HG02840 (cell line): ENCODE measurements around the gene RRP8.

Source experiments
- ATAC-seq: cut with Tn5 transposase; IDR thresholded peaks from one replicate; pipeline ENCODE4 v1.9.1; 2021; ENCODE audit warnings: mild to moderate bottlenecking, moderate library complexity, moderate number of reproducible peaks; ENCODE audit not compliant: unreplicated experiment, low FRiP score

The RRP8 gene

DNA sequence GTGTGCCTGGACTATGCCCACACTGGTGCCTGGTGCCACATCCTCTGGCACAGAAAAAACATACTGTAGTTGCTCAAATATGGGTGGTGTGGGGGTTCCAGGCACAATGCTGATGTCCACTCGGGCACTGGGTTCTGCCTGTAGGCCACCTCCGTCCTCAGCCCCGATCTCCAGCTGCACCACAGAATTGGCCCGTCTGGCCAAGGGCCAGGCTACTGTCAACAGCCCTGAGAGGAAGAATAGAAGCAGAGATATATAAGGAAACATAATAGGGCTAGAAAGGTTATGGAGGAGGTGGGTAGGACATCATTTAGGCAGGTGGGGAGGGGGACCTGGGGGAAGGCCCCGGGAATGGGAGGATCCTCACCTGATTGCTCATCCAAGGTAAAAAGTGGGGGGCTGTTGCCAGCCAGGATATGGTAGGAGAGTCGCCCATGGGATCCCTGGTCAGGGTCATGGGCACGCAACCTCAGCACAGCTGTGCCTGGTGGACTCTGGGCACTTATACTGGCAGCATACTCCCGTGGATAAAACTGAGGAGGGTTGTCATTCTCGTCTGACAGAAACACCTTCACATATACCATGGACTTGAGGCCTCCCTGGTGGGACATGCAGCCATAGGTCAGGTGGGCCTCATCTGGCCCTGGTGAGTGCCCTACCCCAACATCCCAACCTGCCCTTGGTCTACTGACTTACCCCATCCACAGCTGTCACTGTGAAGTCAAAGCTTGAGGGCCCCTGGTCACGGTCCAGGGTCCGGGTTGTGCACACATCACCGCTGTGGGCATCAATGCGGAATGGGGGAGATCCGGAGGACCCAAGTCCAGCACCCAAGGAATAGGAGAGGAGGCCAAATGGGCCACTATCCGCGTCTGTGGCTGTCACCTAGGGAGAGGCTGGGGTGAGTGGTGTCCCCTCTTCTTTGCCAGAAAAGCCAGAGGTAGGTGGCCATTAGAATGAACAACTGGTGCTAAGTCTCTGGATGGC is 30.3 kb upstream of the RRP8 start:
- no peak for ATAC-seq

DNA sequence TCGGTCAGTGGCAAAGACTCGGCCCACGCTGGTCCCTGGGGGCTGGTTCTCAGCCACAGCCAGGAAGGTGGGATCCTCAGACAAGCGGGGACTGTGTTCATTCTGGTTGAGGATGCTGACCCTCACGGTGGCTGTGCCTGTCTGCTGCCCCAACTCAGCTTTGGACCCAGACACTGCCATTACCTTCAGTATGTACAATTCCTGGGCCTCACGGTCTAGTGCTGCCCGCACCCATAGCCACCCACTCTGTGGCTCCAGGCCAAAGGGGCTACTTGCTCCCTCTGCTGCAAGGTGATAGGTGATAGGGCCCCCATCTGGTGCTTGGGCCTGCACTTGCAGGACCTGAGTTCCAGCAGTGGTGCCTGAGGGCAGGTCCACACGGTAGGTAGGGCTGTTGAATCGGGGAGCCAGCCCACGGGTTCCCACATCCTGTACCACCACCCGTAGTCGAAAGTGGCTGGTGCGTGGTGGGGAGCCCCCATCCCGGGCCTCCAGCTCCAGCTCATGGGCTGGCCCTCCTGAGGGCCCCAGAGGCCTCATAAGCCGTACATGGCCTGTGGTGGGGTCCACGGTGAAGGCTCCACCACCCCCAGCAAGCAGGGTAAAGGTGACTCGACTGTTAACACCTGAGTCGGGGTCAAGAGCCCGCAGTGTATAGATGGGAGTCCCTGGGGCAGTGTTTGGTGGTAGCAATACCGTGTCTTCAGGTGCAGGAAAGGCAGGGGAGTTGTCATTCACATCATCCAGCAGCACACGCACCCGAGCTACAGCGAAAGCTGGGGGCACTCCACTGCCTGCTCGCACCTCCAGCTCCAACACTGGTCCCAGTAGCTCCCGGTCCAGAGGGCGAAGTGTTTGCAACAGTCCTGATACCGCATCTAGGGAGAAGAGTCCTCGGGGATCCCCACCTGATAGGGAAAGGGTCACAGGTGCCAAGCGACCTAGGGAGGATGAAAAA is 29.0 kb upstream of the RRP8 start:
- no peak for ATAC-seq

DNA sequence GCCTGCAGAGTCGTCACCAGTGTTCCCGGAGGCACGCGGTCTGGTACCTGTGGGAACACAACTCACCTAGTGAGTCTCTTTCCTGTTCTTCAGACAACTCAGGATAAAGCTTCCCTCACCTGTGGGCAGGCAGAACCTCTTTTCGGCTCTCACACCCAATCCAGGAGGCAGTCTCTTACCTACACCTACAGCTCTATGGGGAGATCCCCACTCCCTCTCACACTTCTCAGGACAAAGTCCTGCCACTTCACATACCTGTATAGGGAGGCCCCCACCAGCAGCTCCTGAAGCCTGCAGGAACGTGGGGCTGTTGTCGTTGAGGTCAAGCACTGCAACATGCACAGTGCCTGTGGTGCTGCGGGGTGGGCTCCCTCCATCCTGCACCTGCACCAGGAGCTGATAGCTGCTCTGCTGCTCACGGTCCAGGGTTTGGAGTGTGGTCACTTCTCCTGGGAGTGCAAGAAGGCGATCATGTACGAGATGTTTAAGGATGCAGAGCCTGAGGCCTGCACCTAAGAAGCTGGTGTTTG is 28.0 kb upstream of the RRP8 start:
- no peak for ATAC-seq

DNA sequence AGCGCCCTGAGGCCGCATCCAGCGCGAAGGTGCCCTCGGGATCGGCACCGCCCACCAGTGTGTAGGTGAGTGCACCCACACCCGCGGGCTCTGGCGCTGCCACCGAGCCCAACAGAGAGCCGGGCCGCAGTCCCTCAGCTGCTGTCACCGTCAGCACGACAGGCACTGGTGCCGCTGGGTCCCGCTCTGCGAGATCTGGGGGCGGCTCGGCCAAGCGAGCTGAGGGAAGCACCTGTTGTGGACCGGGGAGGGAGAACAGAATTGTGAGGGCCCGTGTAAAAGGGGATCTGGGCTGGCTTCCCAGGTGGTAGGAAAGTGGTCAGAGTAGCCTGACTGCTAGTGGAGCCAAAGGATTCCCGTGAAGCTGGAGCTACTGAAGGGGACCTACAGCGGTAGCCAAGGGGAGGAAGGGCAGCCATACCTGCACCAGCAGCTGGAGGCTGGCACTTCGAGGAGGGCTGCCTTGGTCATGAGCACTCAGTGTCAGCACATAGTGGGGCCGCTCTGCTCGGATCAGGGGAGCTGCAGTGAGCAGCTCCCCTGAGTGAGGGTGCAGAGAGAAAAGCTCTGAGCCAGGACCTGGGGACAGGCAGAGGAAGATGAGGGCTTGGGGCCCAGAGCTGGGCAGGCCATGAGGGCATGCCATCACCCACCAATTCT is 27.3 kb upstream of the RRP8 start:
- ATAC-seq, result no peak

DNA sequence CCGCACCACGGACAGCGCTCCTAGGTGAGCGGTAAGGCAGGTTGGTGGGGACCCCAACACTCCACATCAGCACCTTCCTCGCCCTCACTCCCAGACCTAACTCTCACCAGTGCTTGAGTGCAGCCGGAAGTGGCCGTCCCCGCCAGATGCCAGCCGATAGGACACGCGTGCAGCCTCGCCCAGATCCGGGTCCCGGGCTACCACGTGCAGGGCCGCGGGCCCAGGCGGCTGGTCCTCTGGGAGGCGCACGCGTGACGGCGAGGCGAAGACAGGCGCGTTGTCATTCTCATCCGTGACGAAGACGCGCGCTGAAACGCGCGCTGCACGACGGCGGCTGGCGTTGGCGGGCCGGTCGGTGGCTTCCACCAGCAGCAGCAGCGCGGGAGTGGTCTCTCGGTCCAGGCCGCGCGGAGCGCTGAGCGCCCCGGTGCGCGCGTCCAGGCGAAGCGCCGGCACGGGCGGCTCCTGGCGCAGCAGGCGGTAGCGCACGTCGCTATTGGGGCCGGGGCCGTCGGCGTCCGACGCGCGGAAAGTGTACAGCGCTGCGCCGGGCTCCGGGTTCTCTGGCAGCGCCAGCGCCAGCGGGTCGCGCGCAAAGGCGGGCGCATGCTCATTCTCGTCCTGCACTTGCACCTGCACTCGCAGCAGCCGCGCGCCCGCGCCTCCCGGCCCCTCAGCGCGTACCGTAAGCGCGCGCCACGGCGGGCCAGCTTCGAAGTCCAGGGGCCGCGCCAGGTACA is 26.6 kb upstream of the RRP8 start:
- ATAC-seq, result no peak

DNA sequence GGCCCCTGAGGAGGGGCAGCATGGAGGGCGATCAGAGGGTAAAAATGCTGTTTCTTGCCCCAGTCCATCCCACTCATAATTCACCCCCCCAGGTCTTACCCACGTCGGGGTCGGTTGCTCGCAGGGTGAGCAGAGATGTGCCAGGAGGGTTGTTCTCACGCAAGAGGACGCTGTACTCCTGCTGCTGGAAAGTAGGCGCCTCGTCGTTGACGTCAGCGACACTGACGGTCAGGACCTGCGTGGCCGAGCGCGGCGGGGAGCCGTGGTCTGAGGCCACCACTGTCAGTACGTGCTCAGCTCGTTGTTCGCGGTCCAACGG is 26.1 kb upstream of the RRP8 start:
- no peak for ATAC-seq

DNA sequence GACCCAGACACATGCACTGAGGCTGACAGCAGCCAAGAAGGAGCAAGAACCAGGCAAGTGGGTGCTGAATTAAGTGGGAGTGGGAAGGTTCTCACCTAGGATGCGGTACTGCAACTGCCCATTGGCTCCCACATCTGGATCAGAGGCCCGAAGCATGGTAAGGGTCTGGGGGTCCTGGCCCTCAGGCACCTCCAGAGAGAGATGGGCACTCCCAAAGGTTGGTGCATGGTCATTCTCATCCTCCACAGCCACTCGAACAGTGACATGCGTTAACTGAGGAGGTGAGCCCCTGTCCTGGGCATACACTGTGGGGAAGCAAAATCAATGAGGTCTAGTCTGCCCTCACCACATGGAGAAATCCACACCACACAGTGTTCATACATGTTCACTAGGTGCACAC is 25.1 kb upstream of the RRP8 start:
- ATAC-seq, result no peak

DNA sequence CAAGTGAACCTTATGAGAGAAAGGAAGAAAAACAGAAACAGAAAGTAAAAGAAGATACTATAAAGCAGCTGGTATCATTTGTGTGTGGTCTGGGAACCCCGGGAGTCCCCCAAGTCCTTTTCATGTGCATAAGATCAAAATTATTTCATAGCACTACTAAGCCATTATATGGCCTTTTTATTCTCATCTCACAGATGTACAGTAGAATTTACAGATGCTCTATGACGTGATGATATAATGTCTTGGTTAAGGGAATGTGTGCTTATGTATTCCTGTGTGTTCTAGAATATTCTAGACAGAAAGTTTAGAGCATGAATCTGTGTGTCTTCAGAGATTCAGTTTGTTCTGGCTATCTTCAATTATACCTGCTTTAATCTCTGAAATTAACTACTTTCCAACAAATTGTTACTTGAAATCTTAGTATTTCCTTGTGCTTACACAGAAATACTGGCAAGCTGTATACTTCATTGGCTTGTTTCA is 24.4 kb upstream of the RRP8 start:
- peak; percentile 69 for ATAC-seq

DNA sequence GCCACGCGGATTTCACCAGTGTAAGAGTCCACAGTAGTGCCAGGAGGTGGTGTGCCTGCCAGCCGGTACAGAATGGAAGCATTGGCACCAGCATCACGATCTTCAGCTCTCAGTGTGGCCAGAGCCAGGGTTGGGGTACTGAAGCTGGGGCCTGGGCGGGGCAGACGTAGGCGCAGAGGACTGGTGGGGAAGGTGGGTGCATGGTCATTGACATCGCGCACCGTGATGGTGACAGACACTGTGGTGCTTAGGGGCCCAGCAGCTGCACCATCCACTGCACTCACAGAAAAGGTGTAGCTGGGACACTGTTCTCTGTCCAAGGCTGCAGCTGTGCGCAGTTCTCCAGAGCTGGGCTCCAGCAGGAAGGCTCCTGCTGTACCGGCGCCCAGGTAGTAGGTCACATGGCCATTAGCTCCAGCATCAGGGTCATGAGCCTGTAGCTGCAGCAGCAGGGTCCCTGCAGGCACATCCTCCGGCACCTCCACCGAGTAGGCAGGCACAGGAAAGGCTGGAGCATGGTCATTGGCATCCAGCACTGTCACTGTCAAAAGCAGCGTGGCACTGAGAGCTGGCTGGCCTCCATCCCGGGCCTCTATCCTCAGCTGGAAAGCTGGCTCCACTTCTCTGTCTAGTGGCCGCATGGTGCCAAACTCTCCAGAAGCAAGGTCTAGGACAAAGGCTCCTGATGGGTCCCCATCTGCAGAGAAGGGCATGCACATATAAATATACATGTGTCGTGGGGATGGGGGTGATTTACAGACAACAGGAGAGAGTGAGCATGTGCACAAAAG is 23.8 kb upstream of the RRP8 start:
- no peak for ATAC-seq

DNA sequence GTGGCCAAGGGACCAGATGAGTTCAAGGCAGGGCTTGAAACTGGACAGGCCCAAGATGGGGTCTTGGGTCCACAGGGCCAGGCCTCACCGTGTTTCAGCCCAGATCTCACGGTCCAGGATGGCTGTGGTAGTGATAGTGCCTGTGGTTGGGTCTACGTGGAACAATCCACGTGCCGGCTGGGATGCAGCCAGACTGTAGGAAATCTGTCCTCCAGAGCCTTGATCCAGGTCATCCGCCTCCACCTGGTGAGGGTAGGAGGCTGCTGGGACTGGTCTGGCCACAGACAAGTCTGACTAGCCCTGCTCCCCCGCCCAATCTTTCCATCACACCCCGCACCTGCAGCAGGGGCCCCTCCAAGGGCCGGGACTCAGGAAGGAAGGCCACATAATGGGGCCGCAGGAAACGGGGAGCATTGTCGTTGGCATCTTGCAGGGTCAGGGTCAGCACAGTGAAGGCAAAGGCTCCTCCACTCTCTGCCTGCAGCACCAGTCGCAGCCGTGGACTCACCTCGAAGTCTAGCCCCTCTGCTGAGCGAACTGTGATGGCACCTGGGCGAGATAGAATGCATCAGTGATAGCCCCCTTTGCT is 22.5 kb upstream of the RRP8 start:
- ATAC-seq, result no peak

DNA sequence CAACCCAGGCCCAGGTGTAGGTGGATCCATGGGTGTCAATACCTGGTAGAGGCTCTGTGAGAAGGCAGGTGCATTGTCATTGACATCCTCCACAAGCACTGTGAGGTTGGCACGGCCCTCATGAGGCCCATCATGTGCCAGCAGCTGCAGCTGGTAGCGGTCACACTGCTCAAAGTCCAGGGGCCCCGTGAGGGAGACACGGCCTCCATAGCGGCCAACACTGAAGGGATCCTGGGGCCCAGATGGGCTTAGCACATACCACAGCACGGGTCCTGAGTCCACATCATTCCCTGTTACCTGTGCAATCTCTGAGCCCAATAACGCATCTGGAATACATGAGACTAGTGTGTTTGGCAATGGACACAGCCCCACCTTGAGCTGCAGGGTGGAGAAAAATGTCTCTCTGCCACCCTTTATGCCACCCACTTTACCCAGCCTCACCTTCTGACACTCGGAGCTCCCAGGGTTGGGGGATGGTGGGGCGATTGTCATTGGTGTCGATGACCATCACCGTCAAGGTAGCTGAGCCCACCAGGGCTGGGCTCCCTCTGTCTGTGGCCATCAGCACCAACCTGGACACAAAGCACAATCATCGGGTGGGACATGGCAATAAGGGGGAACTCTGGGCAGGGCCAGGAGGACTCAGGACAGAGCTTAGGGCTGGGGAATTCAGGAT is 21.9 kb upstream of the RRP8 start:
- no peak for ATAC-seq

DNA sequence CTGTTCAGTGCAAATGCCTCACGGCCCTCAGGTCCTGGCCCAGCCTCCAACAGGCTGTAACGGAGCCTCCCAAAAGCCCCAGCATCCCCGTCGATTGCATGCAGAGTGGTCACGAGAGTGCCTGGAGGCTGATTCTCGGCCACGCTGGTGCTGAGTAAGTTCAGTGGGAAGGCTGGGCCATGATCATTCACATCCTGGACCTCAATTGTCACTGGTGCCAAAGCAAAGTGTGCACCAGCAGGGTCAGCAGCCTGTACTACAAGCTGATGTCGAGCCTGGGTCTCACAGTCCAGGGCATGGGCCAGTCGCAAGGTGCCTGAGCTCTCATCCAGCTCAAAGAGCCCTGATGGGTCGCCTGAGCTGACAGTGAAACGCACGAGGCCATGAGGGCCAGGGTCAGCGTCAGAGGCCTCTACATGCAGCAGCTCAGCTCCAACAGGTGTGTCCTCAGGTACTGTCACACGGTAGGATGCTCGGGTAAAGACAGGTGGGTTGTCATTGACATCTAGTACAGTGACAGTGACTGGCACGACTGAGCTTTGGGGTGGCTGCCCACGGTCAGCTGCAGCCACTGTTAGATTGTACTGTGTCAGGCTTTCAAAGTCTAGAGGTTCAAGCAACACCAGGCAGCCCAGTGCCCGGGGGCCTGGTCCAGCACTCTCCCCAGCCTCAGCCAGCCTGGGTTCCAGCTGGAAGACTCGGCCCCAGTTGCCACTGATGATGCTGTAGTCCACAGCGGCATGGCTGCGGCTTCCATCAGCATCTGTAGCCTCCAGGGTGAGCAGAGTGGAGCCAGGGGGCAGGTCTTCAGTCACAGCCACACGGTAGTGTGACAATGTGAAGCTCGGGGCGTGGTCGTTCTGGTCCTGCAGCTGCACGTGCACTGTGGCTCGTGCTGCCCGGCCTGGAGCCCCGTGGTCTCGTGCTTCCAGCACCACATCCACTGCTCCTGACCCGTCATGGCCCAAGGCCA is 20.3 kb upstream of the RRP8 start:
- ATAC-seq, result no peak

DNA sequence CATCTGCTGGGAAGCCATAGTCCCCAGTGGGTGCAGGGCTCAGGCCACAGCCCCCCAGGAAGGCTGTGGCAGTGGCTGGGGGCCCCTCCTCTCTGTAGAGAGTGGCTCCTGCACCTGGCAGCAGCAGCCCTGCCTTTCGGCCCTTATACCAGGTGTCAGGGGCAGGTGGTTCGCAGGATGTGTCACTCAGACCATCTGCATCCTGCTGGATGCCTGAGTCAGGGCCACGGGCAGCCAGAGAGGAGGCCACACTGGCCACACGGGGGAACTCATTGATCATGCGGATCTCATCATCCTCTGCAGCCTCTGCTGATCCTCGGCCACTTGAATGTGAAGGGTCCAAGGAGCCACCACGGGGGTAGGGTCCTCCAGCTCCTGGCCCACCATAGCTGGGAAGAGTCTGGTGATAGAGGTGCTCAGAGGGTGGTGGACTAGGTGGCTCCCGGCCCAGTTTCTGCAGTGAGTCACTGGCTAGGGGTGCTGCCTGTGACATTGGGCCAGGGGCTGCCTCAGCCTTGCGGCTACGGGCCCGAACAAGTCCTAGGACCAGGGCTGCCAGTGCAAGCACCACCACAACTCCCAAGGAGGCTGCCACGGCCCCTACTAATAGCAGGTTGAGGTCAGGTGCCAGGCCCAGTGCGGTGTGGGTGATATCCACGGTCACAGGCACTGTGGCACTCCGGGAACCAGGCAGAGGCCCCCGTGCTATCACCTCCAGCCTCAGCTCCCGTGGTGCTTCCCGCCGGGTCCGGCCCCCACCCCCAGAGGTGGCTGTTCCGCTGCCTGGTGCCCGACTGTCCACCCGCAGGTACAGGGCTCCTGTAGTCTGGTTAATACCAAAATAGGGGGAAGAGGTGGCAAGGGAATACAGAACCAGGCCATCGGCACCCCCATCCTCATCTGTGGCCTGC is 19.1 kb upstream of the RRP8 start:
- ATAC-seq, result no peak

DNA sequence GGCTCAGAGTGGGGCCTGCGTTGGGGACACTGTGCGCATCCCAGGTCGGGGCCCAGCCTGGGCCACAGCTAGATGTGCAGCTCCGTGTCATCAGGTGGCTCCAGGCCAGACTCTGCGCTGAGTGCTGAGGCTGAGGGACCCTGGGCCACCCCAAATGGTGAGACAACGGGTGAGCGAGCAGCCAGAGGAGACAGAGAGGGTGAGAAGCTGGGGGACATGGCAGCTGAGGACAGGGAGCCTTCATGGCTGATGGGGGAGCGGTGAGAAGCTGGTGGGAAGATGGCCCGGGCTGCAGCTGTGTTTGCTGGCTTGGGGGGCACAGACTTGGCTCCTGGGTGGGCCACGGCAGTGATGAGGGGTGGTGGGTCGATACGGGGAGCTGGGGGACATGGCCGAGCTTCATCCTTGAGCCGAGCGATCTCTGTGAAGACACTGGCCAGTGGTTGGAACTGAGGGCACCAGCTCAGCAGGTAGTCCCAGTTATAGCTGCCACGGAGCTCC is 18.3 kb upstream of the RRP8 start:
- no peak for ATAC-seq

DNA sequence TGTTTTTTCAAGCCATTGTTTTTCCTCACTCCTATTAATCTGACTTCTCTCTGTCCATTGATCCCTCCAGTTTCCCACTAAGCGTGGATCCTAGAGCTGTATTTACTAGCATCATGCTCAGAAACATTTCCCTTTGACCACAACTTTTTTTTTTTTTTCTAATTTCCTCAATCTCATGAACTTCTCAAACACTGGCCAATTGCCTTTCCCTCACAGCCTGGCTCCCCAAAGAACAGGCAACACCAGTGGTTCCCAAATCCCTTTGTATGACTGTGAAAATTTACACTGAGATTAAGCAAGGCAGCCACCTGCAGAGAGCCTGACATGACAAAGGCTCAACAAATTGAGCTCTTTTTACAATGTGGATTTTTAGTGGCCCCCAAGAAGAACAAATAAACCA is 17.2 kb upstream of the RRP8 start:
- ATAC-seq, result no peak
